HG03103 (cell line): ENCODE results near the gene ALPP.

Experiments used
- ATAC-seq: cut with Tn5 transposase; IDR thresholded peaks from one replicate; pipeline ENCODE4 v1.9.1; 2021; ENCODE audit warnings: low read depth; ENCODE audit not compliant: unreplicated experiment

ALPP gene

DNA sequence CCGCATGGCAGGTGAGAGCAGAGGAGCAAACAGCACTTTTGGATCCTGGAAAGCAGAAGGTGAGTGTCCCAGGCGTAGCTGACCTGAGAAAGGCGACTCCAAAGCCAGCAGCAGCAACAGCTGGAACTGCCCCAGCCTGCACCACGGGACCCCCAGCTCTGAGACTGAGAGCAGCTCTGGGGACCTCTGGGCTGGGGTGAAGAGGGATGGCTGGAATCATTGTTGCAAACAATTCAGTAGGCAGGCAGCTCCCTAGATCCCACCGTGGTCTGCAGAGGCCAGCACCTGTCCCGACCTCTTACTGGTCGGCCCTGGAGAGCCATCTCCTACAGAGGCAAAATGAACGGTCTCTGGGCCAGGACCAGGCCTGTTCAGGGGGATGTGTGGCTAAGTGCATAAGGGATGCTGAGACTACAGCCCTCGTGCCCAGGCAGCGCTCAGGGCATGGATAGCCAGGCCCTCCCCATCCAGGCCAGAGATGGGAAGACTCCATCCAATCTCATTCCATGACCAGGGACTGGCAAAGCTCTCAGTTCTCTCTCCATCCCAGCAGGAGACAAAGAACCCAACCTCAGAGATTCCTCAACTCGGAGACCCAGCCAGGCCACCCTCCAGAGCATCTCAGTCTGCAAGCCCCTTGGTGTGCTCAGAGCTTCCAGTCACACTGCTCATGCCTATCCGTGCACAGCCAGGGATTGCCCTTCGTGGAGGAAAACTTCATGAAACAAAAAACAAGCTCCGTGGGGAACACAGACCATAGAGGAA lies 38.2 kb upstream of the ALPP start:
- no peak for ATAC-seq

- ATAC-seq, result no peak
Observed at GRCh38 chr2:232341061-232341738, 37.4 kb upstream of the ALPP start.

- no peak for ATAC-seq
Observed at GRCh38 chr2:232341739-232342126, 36.8 kb upstream of the ALPP start.

DNA sequence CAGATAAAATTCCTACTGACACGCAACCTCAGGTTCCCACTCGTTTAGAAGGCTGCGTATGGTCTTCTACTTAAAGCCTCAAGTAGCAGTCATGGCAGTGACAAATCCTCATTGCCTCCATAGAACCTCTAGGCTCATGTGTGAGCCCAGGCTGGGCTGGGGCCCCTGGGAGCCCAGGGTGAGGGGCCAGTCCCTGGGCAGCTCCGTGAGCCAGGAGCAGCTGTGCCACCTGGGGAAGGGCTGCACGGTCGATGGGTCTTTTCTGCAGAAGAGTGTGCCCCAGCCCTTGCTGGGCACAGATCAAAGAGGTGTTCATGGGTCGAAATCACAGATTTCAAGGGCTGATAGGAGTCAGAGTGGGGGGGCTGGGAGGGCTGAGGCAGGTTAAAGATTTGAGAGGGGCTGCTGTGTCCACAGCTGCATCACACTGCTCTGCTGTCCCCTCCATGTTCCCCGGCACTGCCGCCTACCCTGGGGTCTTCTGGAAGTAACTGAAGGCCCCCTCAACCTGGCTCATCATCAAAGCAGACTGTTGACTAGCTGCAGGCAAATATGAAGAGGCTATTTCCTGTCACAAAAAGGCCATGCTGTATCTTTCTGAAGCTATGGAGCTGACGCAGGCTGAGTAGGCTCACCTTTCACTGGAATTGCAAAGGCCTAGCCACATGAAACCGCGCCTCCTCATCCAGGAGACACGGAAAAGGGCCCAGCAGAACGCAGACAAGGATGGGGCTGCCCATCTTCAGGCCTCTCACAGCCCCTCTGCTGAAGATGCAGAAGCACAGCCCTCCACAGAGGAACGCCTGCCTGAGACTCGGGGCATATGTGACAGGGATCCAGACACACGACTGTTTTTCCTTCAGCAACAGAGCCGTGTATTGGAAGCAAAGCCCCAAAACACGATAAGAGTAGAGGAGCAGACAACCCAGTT lies 35.7 kb upstream of the ALPP start:
- ATAC-seq, result no peak

DNA sequence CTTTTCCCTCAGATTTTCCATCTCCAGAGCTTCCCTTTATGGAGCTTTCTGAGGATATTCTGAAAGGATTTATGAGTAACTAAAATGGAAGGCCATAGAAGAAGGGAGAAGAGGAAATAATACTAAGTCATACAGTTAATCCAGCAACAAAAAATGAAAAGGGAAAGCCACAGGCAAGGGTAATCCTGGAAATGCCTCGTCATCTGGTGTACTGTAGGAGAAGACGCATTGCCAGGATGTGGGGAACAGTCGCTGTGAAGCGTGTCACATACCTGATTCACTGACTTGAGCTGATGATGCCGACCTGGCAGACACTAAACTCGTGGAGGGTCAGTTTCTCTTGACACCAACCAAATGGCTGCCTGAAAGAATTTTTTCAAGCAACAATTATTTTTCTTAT lies 34.7 kb upstream of the ALPP start:
- ATAC-seq, result no peak

DNA sequence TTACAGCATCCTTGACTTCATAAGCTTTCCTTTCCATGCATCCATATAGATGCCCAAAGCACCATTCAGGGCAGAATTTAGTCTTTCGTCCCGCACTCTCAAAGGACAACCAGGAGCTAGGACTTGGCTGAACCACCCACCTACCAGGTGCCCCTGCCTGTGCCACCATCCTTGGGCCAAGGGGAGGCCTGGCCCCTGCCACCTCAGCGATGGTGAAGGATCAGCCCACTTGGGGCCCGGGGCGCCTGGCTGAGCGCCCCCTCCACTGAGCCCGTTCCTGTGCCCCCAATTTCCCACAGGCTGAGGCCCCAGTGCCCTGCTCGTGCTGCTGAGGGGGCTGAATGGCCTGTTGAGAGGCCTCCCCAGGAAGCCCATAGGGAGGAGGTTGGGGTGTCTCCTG lies 33.3 kb upstream of the ALPP start:
- no peak for ATAC-seq

DNA sequence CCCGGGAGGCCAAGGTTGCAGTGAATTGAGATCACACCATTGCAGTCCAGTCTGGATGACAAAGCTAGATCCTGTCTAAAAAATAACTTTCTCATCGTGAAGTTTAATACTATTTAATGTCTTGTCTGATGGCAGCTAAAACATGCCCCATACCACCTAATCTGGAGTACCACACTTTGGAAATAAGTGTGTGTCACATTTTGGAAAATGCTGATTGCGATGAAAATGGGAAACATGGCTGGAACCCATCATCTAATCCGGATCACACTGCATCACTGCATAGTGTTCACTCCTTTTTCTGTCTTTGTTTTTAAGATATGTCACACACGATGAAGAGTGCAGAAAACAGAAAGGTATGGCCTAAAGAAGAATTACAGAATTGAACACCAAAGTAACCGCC lies 31.2 kb upstream of the ALPP start:
- no peak for ATAC-seq

DNA sequence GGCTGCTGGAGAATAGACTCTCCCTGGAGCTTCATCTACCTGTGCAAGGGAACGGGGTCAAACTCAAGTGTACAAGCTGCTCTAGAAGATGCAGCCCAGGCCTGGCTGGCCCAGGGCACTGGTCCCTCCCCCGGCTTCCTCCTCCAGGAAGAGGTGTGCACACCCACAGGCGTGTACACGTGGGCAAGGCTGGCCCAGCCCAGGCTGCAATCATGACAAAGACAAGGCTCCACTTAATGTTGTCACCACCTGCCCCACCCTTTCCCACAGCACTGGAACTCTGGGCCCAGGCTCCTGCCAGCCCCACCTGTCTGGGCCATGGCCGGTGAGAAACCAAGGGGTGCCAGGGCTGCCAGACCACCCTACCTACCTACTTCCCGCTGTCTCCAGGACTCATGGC lies 29.6 kb upstream of the ALPP start:
- ATAC-seq, result no peak

- no peak for ATAC-seq
Observed at GRCh38 chr2:232349546-232349945, 29.0 kb upstream of the ALPP start.

- ATAC-seq, result no peak
Observed at GRCh38 chr2:232349946-232350635, 28.5 kb upstream of the ALPP start.

DNA sequence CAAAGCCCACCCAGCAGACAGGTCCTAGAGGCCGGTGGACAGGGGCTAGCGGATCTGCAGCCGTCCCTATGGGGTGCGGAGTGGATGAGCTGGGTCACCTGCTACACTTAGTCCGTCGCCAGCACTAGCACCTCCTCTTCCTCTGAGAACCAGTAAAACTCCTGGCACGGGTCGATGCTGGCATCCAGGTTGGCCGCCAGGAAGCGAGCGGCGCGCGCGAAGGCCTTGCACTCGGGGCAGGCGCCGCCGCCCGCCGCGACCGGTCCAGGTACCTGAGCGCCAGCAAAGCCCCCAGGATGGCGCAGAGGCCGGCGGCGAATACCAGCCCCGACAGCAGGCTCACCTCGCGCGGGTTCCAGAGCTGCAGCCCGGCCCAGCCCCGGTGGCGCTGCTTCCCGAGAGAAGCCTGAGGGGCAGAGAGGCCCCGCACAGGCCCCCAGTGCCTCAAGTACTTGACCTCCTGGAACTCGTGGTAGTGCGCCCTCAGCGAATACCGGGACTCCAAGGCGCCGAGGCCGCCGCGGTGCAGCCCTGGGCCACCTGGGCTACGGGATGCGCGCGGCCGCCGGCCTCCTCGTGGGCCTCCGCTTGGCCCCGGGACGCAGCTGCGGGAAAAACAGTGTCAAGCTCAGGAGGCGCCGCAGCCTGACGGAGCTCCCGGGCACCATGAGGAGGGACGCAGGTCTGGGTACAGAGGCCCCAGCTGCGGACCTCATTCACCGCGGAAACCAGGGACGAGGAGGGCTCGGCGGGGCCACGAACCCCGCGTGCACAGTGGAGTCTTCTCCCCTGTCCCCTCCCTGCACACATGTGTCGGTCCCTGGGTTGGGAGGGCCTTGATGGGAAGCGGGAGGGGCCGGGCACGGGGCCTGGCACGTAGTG lies 27.5 kb upstream of the ALPP start:
- no peak for ATAC-seq

- no peak for ATAC-seq
Observed at GRCh38 chr2:232351686-232352510, 26.7 kb upstream of the ALPP start.

DNA sequence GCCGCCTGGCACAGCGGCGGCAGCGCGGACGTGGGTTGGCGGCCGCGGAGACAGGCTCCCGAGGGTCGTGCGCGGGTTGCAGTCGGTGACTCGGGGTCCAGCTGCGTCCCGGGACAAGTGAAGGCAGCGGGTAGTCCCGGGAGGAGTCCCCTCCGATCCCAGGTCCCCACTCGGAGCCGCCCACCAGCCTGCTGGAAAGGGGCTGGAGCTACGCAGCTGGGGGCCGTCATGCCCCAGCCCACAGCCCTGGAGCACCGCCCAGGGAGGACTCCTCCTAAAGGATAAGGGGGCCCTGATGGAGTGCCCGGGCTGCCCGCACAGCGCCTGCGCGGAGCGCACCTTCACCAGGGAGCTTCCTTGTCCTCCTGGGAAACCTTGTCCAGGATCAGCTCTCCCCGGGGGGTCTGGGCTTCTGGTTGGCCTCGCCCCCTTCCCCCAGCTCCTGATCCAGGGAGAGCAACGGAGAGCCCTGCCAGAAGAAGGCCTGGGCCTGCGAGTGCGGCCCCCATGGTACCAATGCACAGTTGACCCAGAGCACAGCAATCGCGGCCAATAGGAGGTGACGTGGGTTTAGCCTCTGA lies 25.9 kb upstream of the ALPP start:
- no peak for ATAC-seq

DNA sequence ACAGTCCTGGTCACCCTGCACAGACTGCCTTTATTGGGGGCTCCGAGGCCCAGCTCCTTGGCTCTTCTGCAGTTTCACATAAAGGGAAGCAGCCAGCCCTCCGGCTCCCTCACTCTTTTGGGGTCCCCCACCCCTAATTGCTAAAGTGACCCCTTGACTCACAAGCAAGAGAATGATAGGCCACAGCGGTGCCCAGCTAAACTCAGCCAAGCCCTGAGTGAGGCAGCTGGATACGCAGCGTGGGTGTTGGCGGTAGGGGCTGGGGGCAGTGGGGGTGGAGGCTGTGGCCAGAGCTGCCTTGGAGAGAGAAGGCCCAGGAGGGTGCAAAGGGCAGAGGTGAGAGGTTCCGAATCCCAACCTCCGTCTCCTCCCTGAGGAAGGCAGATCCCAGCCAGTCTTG lies 25.5 kb upstream of the ALPP start:
- ATAC-seq, result no peak

- no peak for ATAC-seq
Observed at GRCh38 chr2:232353660-232354059, 24.9 kb upstream of the ALPP start.

GRCh38 chr2:232354069-232354468 lies 24.5 kb upstream of the ALPP start:
- ATAC-seq, result no peak

DNA sequence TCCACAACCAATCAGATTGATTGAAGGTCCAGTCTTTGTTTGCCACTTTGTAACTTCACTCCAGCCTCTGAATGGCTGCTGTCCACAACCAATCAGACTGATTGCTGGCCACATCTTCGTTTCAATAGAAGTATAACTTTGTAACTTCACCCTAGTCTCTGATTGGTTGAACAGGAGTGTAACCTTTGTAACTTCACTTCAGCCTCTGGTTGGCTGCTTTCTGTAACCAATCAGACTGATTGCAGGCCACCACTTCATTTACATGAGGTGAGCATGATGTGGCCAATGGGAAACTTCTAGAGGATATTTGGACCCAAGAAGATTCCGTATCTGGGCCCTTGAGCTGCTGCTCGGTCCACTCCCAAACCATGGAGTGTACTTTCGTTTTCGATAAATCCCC lies 16.9 kb upstream of the ALPP start:
- no peak for ATAC-seq

DNA sequence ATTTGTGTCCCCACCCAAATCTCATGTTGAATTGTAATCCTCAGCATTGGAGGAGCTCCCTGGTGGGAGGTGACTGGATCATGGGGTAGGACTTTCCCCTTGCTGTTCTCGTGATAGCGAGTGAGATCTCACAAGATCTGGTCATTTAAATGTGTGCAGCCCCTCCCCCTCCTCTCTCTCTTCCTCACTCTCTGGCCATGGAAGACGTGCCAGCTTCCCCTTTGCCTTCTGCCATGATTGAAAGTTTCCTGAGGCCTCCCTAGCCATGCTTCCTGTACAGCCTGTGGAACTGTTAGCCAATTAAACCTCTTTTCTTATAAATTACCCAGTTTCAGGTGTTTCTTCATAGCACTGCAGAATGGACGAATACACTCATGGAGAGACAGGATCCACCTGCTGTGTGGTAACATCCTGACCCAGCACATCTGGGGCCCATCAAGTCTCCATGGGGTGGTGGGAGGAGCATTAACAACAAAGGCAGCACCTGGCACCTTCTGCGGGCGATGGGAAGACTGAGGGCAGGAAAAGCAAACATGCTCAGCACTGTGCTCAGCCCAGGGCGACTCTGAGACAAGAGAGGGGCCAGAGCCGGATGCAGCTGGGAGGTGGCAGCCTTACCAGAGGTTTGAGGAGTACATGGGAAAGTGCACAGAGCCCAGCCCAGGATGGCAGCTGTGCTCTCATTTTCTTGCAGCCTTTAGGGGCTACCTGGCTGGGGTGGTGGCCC lies 16.2 kb upstream of the ALPP start:
- ATAC-seq, result no peak
